ENCODE data around the gene CSKMT. TPM values are rescaled to one million over a fixed set of nuclear protein-coding genes. Genes with fewer than 3 reads are reported as not detected.

CSKMT gene
- total and polyA plus RNA-seq, 10 of the 15 experiments (the other 5 are each of a cell fraction or from before 2014, with no cell fraction given), result 7.0 to 213 (median 21.6) TPM

DNA sequence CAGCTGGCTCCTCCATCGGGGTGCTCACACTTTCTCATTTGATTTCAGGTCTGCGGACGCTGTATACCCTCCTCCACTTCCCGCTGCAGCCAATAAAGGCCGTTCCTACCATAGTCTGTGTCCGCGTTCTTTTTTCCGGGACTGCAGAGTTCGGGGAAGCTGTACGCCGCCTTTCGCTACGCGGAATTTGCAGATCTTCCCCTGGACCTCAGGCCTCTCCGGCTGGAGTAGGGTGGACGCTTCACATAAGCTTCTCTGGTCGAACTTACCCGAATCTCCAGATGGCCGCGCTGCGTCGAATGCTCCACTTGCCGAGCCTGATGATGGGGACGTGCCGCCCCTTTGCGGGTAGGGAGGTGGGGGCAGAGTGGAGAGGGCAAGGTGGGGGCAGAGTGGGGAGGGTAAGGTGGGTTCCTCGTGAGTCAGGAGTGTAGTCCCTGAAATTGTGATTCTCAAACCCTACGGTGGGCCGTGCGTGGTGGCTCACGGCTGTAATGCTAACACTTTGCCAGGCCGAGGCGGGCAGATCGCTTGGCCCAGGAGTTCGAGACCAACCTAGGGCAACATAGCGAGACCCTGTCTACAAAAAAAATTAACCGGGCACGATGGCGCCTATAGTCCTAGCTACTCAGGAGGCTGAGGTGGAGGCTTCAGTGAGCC is 617 bp downstream of the CSKMT start:
- DNase-seq (ENCODE audit: low read depth, low spot score) (no peak), FAIRE-seq (peak; percentile 56), ATAC-seq (peak; percentile 47)
- POLR2A ChIA-PET, result interaction anchor here (0.6 to 16.2 kb wide), 36 partner anchors 12 to 542 kb away, joined by 3 to 295 read pairs (median 5); partner anchors contain the start of genes B3GAT3, EEF1G, GANAB and HNRNPUL2
- peaks cover 14% of the 10 kb centered on the region for H3K4me1 ChIP-seq (ENCODE audit: control insufficient read depth, insufficient read depth, low read length)
- no TSS peak for BruUV-seq (replicated peaks)
- no peaks in the 10 kb centered on the region for H3K9me3 ChIP-seq (replicated peaks; ENCODE audit: control insufficient read depth, insufficient read depth, low read length)
- no peaks in the 10 kb centered on the region for H3K27me3 ChIP-seq (replicated peaks in 1 of 2; ENCODE audit: control insufficient read depth in 2 of 2, insufficient read depth in 2 of 2, low read length in 1 of 2)
- H4K20me1 ChIP-seq (ENCODE audit: control insufficient read depth, insufficient read depth), result no peaks in the 10 kb centered on the region
- H3K4me2 ChIP-seq (ENCODE audit: control insufficient read depth, insufficient read depth), result peak overlapping the region; percentile 95
- TF ChIP-seq JUND (IDR thresholded peaks at IDR 0.05; ENCODE audit: low read depth, low read length) (no peak), EED (IDR thresholded peaks at IDR 0.05; ENCODE audit: low read depth) (0 out of 2 replicates have a peak, but pooled peaks have one; percentile 6), CREB1 (IDR thresholded peaks at IDR 0.05; ENCODE audit: low read depth) (peak; percentile 5; the same call in 1 of the 2 replicates), LARP7 (IDR thresholded peaks at IDR 0.05) (0 out of 2 replicates have a peak, but pooled peaks have one; percentile 13), RB1 (IDR thresholded peaks at IDR 0.05; ENCODE audit: borderline replicate concordance) (no peak), RUNX3 (IDR thresholded peaks at IDR 0.05; ENCODE audit: low read length) (peak; percentile 44; the same call in 1 of the 2 replicates), SMARCA5 (IDR thresholded peaks at IDR 0.05) (0 out of 2 replicates have a peak, but pooled peaks have one; percentile 3), TAF1 (IDR thresholded peaks at IDR 0.05; ENCODE audit: borderline replicate concordance, low read depth, low read length) (no peak), MXI1 (IDR thresholded peaks at IDR 0.05; ENCODE audit: low read depth, low read length) (peak; percentile 57; the same call in 1 of the 2 replicates)
- TF ChIP-seq, protein P1, sequence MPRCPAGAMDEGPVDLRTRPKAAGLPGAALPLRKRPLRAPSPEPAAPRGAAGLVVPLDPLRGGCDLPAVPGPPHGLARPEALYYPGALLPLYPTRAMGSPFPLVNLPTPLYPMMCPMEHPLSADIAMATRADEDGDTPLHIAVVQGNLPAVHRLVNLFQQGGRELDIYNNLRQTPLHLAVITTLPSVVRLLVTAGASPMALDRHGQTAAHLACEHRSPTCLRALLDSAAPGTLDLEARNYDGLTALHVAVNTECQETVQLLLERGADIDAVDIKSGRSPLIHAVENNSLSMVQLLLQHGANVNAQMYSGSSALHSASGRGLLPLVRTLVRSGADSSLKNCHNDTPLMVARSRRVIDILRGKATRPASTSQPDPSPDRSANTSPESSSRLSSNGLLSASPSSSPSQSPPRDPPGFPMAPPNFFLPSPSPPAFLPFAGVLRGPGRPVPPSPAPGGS (IDR thresholded peaks at IDR 0.05; ENCODE audit: borderline replicate concordance, insufficient read depth, low read depth, low read length, poor library complexity, severe bottlenecking), result peak; percentile 6
- TF ChIP-seq, protein P2, sequence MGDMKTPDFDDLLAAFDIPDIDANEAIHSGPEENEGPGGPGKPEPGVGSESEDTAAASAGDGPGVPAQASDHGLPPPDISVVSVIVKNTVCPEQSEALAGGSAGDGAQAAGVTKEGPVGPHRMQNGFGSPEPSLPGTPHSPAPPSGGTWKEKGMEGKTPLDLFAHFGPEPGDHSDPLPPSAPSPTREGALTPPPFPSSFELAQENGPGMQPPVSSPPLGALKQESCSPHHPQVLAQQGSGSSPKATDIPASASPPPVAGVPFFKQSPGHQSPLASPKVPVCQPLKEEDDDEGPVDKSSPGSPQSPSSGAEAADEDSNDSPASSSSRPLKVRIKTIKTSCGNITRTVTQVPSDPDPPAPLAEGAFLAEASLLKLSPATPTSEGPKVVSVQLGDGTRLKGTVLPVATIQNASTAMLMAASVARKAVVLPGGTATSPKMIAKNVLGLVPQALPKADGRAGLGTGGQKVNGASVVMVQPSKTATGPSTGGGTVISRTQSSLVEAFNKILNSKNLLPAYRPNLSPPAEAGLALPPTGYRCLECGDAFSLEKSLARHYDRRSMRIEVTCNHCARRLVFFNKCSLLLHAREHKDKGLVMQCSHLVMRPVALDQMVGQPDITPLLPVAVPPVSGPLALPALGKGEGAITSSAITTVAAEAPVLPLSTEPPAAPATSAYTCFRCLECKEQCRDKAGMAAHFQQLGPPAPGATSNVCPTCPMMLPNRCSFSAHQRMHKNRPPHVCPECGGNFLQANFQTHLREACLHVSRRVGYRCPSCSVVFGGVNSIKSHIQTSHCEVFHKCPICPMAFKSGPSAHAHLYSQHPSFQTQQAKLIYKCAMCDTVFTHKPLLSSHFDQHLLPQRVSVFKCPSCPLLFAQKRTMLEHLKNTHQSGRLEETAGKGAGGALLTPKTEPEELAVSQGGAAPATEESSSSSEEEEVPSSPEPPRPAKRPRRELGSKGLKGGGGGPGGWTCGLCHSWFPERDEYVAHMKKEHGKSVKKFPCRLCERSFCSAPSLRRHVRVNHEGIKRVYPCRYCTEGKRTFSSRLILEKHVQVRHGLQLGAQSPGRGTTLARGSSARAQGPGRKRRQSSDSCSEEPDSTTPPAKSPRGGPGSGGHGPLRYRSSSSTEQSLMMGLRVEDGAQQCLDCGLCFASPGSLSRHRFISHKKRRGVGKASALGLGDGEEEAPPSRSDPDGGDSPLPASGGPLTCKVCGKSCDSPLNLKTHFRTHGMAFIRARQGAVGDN (IDR thresholded peaks at IDR 0.05), result peak; percentile 33; the same call in 1 of the 2 replicates
- in situ Hi-C loops (cut with MboI) (no loop called here), intact Hi-C loops (cut with micrococcal nuclease; ENCODE audit: unreplicated experiment) (no loop called here)
- peak overlapping the region; percentile 95 for H3K27ac ChIP-seq (ENCODE audit: control insufficient read depth, insufficient read depth)
- CTCF ChIA-PET, result interaction anchor here (0.6 to 2.1 kb wide), 15 partner anchors 9 to 241 kb away, joined by 3 to 11 read pairs (median 4); partner anchors contain the start of genes B3GAT3, HNRNPUL2, INTS5 and LRRN4CL
- SMC1A ChIA-PET (ENCODE audit: uncharacterized antibody, unreplicated experiment), result interaction anchor here (0.8 to 3.4 kb wide), 20 partner anchors 9 to 195 kb away, joined by 3 to 41 read pairs (median 4); partner anchors contain the start of genes B3GAT3, GANAB, HNRNPUL2 and INTS5
- peaks cover 56% of the 10 kb centered on the region for H3K79me2 ChIP-seq (ENCODE audit: control insufficient read depth, insufficient read depth, low read length)
- WGBS (ENCODE audit: insufficient coverage, insufficient replicate concordance, low lambda C conversion rate, missing lambda C conversion rate), result 1% methylated on average over 39 of the region's 39 CpGs
- H3K36me3 ChIP-seq (ENCODE audit: control insufficient read depth in 2 of 2, insufficient read depth in 2 of 2, low read length in 1 of 2), result peaks cover 5 to 12% of the 10 kb centered on the region in 2 experiments
- peak overlapping the region; percentile 96 for H3K9ac ChIP-seq (ENCODE audit: control insufficient read depth, insufficient read depth, low read length)
- peak overlapping the region; percentile 23; the same call in 1 of the 2 replicates for H2AFZ ChIP-seq (ENCODE audit: control insufficient read depth, low read depth, low read length)
- peak overlapping the region; percentile 95 for H3K4me3 ChIP-seq
- RAD21 ChIA-PET (ENCODE audit: unreplicated experiment), result interaction anchor here (0.6 to 2.7 kb wide), 32 partner anchors 8 to 241 kb away, joined by 3 to 26 read pairs (median 4); partner anchors contain the start of genes B3GAT3, EEF1G, GANAB and HNRNPUL2
